WTC11 (cell line): ENCODE measurements around the gene TRPC4AP. TPM values are rescaled to one million over a fixed set of nuclear protein-coding genes. Genes with fewer than 3 reads are reported as not detected.

ENCODE experiments used
- ATAC-seq: fragments of 200-7000 bp; cut with Tn5 transposase; 2 replicates; pipeline ENCODE4 v1.10.0; 2021; ENCODE audit warnings: mild to moderate bottlenecking, moderate library complexity
- CTCF ChIA-PET: fragments of 300-600 bp; sonication (Branson Sonifier 250); formaldehyde crosslinking; loops from one replicate; lab custom pipeline; 2021; ENCODE audit warnings: antibody characterized with exemption; lab: Charles Lee
- POLR2A ChIA-PET: fragments of 350-600 bp; sonication (Branson Sonifier 250); formaldehyde crosslinking; loops from one replicate; lab custom pipeline; 2021; ENCODE audit warnings: antibody characterized with exemption; lab: Charles Lee
- DNase-seq: peaks from one replicate; pipeline ENCODE4 v3.0.0; 2021; ENCODE audit warnings: low spot score
- H3K27ac Mint-ChIP-seq: 2 replicates; pipeline ENCODE4 v1.8.0; 2021; ENCODE audit warnings: mixed read lengths
- H3K27me3 Mint-ChIP-seq: 2 replicates; pipeline ENCODE4 v1.8.0; 2021; ENCODE audit warnings: low read depth, mild to moderate bottlenecking, moderate library complexity, mixed read lengths
- H3K36me3 Mint-ChIP-seq: 2 replicates; pipeline ENCODE4 v1.8.0; 2021; ENCODE audit warnings: mixed read lengths
- H3K4me1 Mint-ChIP-seq: 2 replicates; pipeline ENCODE4 v1.8.0; 2022; ENCODE audit warnings: mixed read lengths
- H3K4me3 Mint-ChIP-seq: 2 replicates; pipeline ENCODE4 v1.8.0; 2021; ENCODE audit warnings: mild to moderate bottlenecking, moderate library complexity, mixed read lengths
- H3K9me3 Mint-ChIP-seq: 2 replicates; pipeline ENCODE4 v1.8.0; 2021; ENCODE audit warnings: mixed read lengths
- CBFB ChIP-seq: sonication (generic); formaldehyde crosslinking; IDR thresholded peaks from 2 replicates; pipeline ENCODE4 v1.8.1; 2022; ENCODE audit warnings: mild to moderate bottlenecking, low read depth, missing genetic modification reagents
- EMX1 ChIP-seq: fragments of 250-450 bp; sonication (Bioruptor Pico); IDR thresholded peaks from 2 replicates; pipeline ENCODE4 v1.8.0; 2021; ENCODE audit warnings: mild to moderate bottlenecking
- FOXP1 ChIP-seq: sonication (generic); formaldehyde crosslinking; IDR thresholded peaks from 2 replicates; pipeline ENCODE4 v1.8.0; 2022; ENCODE audit warnings: missing genetic modification reagents, mild to moderate bottlenecking, moderate library complexity, borderline replicate concordance
- JUN ChIP-seq: sonication (generic); formaldehyde crosslinking; IDR thresholded peaks from 2 replicates; pipeline ENCODE4 v1.8.0; 2023; ENCODE audit warnings: mild to moderate bottlenecking, missing genetic modification reagents
- MXD4 ChIP-seq: fragments of 250-450 bp; sonication (Bioruptor Pico); IDR thresholded peaks from 2 replicates; pipeline ENCODE4 v1.8.0; 2021; ENCODE audit warnings: mild to moderate bottlenecking, moderate library complexity, borderline replicate concordance
- NR1H2 ChIP-seq: sonication (generic); formaldehyde crosslinking; IDR thresholded peaks from 2 replicates; pipeline ENCODE4 v1.9.0; 2021; ENCODE audit warnings: mild to moderate bottlenecking, moderate library complexity, missing genetic modification reagents
- PRRX2 ChIP-seq: fragments of 250-450 bp; sonication (Bioruptor Pico); IDR thresholded peaks from 2 replicates; pipeline ENCODE4 v1.8.0; 2021; ENCODE audit warnings: mild to moderate bottlenecking
- TEAD4 ChIP-seq: sonication (generic); formaldehyde crosslinking; IDR thresholded peaks from 2 replicates; pipeline ENCODE4 v1.8.0; 2022; ENCODE audit warnings: mild to moderate bottlenecking, missing genetic modification reagents
- total RNA-seq: library from RNA; stranded (reverse); gene quantifications from 3 replicates; pipeline ENCODE4 v1.2.3, GENCODE V29; 2021
- TF ChIP-seq, protein P1 (sequence below): sonication (generic); formaldehyde crosslinking; IDR thresholded peaks from 2 replicates; pipeline ENCODE4 v1.8.0; 2023; ENCODE audit warnings: missing genetic modification reagents, mild to moderate bottlenecking, borderline replicate concordance
- TF ChIP-seq, protein P2 (sequence below): sonication (generic); formaldehyde crosslinking; IDR thresholded peaks from 2 replicates; pipeline ENCODE4 v1.8.1; 2023; ENCODE audit warnings: mild to moderate bottlenecking, missing genetic modification reagents
- TF ChIP-seq, protein P3 (sequence below): fragments of 250-450 bp; sonication (Bioruptor Pico); IDR thresholded peaks from 2 replicates; pipeline ENCODE4 v1.9.0; 2021; ENCODE audit warnings: mild to moderate bottlenecking, borderline replicate concordance
- TF ChIP-seq, protein P4 (sequence below): sonication (generic); formaldehyde crosslinking; IDR thresholded peaks from 2 replicates; pipeline ENCODE4 v1.8.0; 2022; ENCODE audit warnings: mild to moderate bottlenecking, missing genetic modification reagents
- TF ChIP-seq, protein P5 (sequence below): sonication (generic); formaldehyde crosslinking; IDR thresholded peaks from 2 replicates; pipeline ENCODE4 v1.8.1; 2022; ENCODE audit warnings: low read depth, missing genetic modification reagents, borderline replicate concordance
- TF ChIP-seq, protein P6 (sequence below): sonication (generic); formaldehyde crosslinking; IDR thresholded peaks from 2 replicates; pipeline ENCODE4 v1.8.1; 2022; ENCODE audit warnings: low read depth, mild to moderate bottlenecking, moderate library complexity, missing genetic modification reagents, borderline replicate concordance
- TF ChIP-seq, protein P7 (sequence below): sonication (generic); formaldehyde crosslinking; IDR thresholded peaks from 2 replicates; pipeline ENCODE4 v1.8.1; 2023; ENCODE audit warnings: mild to moderate bottlenecking, missing genetic modification reagents, moderate library complexity

Gene TRPC4AP
- total RNA-seq, 1 experiment from 2014 or later = 73.8 TPM

DNA sequence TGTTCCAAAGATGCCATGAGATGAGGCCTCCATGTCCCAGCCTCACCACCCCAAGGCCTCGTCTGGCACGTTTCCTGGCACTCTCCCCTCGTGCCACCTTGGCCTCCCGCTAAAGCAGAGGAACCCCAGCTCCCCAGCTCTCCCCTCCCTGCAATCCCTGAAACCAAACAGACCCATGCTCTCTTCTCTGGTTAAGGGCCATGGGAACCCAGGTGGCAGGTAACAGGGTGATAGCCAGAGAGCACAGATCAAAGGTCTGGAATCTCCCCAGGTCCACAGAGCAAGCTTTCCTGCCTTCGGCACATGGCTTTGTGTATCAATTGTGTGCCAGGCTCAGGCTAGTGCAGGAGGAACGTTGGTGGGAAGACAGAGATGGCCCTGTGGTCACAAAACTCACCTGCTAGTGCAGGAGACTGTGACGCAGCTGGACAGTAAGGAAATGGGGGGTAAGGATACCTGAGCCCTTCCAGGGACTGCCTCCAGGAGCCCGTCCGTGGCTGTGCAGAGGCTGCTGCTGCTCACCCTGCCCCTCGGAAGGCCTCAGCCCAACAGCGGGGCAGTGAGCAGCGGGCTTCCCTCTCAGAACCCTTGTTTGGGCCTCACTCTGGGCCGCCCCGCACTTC lies 98.0 kb downstream of the TRPC4AP start (continued):
- TF ChIP-seq, protein P1, sequence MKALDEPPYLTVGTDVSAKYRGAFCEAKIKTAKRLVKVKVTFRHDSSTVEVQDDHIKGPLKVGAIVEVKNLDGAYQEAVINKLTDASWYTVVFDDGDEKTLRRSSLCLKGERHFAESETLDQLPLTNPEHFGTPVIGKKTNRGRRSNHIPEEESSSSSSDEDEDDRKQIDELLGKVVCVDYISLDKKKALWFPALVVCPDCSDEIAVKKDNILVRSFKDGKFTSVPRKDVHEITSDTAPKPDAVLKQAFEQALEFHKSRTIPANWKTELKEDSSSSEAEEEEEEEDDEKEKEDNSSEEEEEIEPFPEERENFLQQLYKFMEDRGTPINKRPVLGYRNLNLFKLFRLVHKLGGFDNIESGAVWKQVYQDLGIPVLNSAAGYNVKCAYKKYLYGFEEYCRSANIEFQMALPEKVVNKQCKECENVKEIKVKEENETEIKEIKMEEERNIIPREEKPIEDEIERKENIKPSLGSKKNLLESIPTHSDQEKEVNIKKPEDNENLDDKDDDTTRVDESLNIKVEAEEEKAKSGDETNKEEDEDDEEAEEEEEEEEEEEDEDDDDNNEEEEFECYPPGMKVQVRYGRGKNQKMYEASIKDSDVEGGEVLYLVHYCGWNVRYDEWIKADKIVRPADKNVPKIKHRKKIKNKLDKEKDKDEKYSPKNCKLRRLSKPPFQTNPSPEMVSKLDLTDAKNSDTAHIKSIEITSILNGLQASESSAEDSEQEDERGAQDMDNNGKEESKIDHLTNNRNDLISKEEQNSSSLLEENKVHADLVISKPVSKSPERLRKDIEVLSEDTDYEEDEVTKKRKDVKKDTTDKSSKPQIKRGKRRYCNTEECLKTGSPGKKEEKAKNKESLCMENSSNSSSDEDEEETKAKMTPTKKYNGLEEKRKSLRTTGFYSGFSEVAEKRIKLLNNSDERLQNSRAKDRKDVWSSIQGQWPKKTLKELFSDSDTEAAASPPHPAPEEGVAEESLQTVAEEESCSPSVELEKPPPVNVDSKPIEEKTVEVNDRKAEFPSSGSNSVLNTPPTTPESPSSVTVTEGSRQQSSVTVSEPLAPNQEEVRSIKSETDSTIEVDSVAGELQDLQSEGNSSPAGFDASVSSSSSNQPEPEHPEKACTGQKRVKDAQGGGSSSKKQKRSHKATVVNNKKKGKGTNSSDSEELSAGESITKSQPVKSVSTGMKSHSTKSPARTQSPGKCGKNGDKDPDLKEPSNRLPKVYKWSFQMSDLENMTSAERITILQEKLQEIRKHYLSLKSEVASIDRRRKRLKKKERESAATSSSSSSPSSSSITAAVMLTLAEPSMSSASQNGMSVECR (CRISPR knock-in tag) = no peak
- TF ChIP-seq, protein P2, sequence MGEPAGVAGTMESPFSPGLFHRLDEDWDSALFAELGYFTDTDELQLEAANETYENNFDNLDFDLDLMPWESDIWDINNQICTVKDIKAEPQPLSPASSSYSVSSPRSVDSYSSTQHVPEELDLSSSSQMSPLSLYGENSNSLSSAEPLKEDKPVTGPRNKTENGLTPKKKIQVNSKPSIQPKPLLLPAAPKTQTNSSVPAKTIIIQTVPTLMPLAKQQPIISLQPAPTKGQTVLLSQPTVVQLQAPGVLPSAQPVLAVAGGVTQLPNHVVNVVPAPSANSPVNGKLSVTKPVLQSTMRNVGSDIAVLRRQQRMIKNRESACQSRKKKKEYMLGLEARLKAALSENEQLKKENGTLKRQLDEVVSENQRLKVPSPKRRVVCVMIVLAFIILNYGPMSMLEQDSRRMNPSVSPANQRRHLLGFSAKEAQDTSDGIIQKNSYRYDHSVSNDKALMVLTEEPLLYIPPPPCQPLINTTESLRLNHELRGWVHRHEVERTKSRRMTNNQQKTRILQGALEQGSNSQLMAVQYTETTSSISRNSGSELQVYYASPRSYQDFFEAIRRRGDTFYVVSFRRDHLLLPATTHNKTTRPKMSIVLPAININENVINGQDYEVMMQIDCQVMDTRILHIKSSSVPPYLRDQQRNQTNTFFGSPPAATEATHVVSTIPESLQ = no peak
- TF ChIP-seq, protein P3, sequence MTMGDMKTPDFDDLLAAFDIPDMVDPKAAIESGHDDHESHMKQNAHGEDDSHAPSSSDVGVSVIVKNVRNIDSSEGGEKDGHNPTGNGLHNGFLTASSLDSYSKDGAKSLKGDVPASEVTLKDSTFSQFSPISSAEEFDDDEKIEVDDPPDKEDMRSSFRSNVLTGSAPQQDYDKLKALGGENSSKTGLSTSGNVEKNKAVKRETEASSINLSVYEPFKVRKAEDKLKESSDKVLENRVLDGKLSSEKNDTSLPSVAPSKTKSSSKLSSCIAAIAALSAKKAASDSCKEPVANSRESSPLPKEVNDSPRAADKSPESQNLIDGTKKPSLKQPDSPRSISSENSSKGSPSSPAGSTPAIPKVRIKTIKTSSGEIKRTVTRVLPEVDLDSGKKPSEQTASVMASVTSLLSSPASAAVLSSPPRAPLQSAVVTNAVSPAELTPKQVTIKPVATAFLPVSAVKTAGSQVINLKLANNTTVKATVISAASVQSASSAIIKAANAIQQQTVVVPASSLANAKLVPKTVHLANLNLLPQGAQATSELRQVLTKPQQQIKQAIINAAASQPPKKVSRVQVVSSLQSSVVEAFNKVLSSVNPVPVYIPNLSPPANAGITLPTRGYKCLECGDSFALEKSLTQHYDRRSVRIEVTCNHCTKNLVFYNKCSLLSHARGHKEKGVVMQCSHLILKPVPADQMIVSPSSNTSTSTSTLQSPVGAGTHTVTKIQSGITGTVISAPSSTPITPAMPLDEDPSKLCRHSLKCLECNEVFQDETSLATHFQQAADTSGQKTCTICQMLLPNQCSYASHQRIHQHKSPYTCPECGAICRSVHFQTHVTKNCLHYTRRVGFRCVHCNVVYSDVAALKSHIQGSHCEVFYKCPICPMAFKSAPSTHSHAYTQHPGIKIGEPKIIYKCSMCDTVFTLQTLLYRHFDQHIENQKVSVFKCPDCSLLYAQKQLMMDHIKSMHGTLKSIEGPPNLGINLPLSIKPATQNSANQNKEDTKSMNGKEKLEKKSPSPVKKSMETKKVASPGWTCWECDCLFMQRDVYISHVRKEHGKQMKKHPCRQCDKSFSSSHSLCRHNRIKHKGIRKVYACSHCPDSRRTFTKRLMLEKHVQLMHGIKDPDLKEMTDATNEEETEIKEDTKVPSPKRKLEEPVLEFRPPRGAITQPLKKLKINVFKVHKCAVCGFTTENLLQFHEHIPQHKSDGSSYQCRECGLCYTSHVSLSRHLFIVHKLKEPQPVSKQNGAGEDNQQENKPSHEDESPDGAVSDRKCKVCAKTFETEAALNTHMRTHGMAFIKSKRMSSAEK = no peak
- TF ChIP-seq NR1H2 (CRISPR knock-in tag) = no peak
- TF ChIP-seq JUN (CRISPR knock-in tag) = no peak
- no peak for TF ChIP-seq FOXP1 (CRISPR knock-in tag)
- no peak for TF ChIP-seq EMX1 (CRISPR knock-in tag)
- TF ChIP-seq, all 79 proteins: peak for 0

DNA sequence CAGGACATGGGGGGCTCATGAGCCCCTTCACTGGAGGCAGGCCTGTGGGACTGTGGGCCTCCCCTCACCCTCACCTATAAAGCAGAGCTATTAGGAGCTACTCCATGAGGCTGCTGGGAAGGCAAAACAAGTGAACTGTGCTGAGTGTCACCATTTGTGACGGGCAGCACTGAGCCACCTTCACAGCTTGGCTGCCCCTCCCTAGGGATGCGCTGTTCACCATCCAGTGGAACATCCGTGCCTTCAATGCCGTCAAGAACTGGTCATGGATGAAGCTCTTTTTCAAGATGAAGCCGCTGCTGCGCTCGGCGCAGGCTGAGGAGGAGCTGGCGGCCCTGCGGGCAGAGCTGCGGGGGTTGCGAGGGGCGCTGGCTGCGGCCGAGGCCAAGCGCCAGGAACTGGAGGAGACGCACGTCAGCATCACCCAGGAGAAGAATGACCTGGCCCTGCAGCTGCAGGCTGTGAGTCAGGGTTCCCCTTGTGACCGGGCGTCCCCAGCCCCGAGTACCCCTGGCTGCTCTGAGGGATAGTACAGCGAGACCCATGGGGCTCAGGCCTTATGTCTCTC lies 98.6 kb downstream of the TRPC4AP start:
- CTCF ChIA-PET = interaction anchor here (0.7 to 1.2 kb wide), 2 partner anchors 9 to 120 kb away, joined by 3 read pairs; no protein-coding TSS in a partner anchor
- ATAC-seq = no peak
- H3K36me3 Mint-ChIP-seq = peaks cover 7% of the 10 kb centered on the region
- H3K4me1 Mint-ChIP-seq = peaks cover 6% of the 10 kb centered on the region
- DNase-seq = no peak
- H3K4me3 Mint-ChIP-seq = no peak overlapping the region
- no peaks in the 10 kb centered on the region for H3K9me3 Mint-ChIP-seq
- POLR2A ChIA-PET = no interaction called here
- no peaks in the 10 kb centered on the region for H3K27me3 Mint-ChIP-seq
- H3K27ac Mint-ChIP-seq = no peak overlapping the region
- TF ChIP-seq FOXP1 (CRISPR knock-in tag) = no peak
- TF ChIP-seq, protein P4, sequence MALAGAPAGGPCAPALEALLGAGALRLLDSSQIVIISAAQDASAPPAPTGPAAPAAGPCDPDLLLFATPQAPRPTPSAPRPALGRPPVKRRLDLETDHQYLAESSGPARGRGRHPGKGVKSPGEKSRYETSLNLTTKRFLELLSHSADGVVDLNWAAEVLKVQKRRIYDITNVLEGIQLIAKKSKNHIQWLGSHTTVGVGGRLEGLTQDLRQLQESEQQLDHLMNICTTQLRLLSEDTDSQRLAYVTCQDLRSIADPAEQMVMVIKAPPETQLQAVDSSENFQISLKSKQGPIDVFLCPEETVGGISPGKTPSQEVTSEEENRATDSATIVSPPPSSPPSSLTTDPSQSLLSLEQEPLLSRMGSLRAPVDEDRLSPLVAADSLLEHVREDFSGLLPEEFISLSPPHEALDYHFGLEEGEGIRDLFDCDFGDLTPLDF (CRISPR knock-in tag) = no peak
- TF ChIP-seq, protein P5, sequence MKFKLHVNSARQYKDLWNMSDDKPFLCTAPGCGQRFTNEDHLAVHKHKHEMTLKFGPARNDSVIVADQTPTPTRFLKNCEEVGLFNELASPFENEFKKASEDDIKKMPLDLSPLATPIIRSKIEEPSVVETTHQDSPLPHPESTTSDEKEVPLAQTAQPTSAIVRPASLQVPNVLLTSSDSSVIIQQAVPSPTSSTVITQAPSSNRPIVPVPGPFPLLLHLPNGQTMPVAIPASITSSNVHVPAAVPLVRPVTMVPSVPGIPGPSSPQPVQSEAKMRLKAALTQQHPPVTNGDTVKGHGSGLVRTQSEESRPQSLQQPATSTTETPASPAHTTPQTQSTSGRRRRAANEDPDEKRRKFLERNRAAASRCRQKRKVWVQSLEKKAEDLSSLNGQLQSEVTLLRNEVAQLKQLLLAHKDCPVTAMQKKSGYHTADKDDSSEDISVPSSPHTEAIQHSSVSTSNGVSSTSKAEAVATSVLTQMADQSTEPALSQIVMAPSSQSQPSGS = no peak
- no peak for TF ChIP-seq TEAD4
- TF ChIP-seq PRRX2 = no peak
- no peak for TF ChIP-seq CBFB (CRISPR knock-in tag)
- TF ChIP-seq, protein P6, sequence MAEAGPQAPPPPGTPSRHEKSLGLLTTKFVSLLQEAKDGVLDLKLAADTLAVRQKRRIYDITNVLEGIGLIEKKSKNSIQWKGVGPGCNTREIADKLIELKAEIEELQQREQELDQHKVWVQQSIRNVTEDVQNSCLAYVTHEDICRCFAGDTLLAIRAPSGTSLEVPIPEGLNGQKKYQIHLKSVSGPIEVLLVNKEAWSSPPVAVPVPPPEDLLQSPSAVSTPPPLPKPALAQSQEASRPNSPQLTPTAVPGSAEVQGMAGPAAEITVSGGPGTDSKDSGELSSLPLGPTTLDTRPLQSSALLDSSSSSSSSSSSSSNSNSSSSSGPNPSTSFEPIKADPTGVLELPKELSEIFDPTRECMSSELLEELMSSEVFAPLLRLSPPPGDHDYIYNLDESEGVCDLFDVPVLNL = no peak
- TF ChIP-seq, protein P7, sequence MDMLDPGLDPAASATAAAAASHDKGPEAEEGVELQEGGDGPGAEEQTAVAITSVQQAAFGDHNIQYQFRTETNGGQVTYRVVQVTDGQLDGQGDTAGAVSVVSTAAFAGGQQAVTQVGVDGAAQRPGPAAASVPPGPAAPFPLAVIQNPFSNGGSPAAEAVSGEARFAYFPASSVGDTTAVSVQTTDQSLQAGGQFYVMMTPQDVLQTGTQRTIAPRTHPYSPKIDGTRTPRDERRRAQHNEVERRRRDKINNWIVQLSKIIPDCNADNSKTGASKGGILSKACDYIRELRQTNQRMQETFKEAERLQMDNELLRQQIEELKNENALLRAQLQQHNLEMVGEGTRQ = no peak
- no peak for TF ChIP-seq MXD4 (CRISPR knock-in tag)
